ENCODE results near the gene DHH. TPM values are rescaled to one million over a fixed set of nuclear protein-coding genes. Genes with fewer than 3 reads are reported as not detected.
A peak's percentile ranks its signal among the peaks of the same experiment; 100 is the strongest.

The DHH gene
- total and polyA plus RNA-seq, 10 of the 15 experiments (the other 5 are each of a cell fraction or from before 2014, with no cell fraction given), result 0.01 TPM; not detected in 9

DNA sequence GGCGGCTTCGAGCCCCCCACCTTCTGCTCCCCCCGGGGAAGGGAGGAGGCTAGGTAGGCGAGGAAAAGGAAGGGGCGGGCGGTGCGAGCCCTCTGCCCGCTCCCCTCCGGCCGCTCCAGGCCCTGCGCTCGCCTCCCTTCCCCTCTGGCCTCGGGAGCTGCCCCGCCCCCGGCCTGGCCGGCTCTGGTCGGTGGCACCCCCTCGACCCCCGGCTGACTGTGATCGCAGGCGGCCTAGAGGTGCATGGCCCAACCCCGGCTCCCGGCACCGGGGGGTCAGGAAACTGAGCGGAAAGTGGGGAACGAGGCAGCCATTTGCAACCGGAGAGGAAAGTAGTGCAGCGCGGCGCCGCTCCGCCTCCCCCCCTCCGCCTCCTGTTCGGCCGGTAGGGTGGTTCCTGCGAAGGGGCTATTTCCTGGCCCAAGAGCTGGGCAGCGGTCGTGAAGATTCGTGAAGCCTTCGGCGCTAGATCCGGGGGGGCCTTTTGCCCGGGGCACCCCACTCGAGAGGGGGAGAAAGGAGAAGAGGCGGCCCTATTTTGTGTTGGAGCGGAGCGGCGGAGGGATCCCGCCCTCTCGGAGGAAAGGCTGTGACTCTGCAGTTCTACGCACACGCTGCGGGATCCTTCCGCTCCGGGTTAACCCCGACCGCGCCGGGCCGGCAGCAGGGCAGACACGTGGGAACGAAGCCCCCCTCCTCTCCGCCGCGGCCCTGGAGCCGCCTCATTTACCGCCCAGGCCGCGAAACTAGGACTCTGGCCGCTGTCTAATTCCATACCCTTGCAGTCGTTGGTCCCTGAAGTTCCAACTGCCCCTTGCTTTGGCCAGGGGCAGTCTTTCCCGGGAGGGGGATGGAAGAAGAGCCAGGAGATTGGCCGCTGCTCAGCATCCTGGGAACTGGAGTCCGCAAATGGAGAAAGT lies 34.1 kb downstream of the DHH start, which contains the start of gene KMT2D (continued):
- TF ChIP-seq USF1 (IDR thresholded peaks at IDR 0.05; ENCODE audit: borderline replicate concordance, extremely low read length, insufficient read depth, low read depth, low read length) (peak; percentile 74), RUNX3 (IDR thresholded peaks at IDR 0.05; ENCODE audit: low read length) (peak; percentile 88), MYC (IDR thresholded peaks at IDR 0.05; ENCODE audit: insufficient read depth, insufficient read length, insufficient replicate concordance, low read length, severe bottlenecking) (peak; percentile 98), PAX5 (IDR thresholded peaks at IDR 0.05; ENCODE audit: borderline replicate concordance, low read depth, low read length) (peak; percentile 62; the same call in 1 of the 2 replicates), ZBTB4 (CRISPR knock-in tag; IDR thresholded peaks at IDR 0.05) (no peak), IKZF2 (IDR thresholded peaks at IDR 0.05) (peak; percentile 90 to 92), NFYB (IDR thresholded peaks at IDR 0.05; ENCODE audit: insufficient read depth, low read depth, low read length) (no peak), SMAD5 (IDR thresholded peaks at IDR 0.05; ENCODE audit: low read depth) (peak; percentile 65), ATF7 (IDR thresholded peaks at IDR 0.05; ENCODE audit: low read depth) (peak; percentile 81), YBX1 (IDR thresholded peaks at IDR 0.05) (no peak), TCF3 (IDR thresholded peaks at IDR 0.05; ENCODE audit: borderline replicate concordance, insufficient read depth, low read depth, low read length) (peak; percentile 65; the same call in 1 of the 2 replicates), ZNF24 (IDR thresholded peaks at IDR 0.05) (0 out of 2 replicates have a peak, but pooled peaks have one; percentile 26)
- TF ChIP-seq, protein P1, sequence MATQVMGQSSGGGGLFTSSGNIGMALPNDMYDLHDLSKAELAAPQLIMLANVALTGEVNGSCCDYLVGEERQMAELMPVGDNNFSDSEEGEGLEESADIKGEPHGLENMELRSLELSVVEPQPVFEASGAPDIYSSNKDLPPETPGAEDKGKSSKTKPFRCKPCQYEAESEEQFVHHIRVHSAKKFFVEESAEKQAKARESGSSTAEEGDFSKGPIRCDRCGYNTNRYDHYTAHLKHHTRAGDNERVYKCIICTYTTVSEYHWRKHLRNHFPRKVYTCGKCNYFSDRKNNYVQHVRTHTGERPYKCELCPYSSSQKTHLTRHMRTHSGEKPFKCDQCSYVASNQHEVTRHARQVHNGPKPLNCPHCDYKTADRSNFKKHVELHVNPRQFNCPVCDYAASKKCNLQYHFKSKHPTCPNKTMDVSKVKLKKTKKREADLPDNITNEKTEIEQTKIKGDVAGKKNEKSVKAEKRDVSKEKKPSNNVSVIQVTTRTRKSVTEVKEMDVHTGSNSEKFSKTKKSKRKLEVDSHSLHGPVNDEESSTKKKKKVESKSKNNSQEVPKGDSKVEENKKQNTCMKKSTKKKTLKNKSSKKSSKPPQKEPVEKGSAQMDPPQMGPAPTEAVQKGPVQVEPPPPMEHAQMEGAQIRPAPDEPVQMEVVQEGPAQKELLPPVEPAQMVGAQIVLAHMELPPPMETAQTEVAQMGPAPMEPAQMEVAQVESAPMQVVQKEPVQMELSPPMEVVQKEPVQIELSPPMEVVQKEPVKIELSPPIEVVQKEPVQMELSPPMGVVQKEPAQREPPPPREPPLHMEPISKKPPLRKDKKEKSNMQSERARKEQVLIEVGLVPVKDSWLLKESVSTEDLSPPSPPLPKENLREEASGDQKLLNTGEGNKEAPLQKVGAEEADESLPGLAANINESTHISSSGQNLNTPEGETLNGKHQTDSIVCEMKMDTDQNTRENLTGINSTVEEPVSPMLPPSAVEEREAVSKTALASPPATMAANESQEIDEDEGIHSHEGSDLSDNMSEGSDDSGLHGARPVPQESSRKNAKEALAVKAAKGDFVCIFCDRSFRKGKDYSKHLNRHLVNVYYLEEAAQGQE (IDR thresholded peaks at IDR 0.05; ENCODE audit: low read depth, low read length), result no peak
- TF ChIP-seq, protein P2, sequence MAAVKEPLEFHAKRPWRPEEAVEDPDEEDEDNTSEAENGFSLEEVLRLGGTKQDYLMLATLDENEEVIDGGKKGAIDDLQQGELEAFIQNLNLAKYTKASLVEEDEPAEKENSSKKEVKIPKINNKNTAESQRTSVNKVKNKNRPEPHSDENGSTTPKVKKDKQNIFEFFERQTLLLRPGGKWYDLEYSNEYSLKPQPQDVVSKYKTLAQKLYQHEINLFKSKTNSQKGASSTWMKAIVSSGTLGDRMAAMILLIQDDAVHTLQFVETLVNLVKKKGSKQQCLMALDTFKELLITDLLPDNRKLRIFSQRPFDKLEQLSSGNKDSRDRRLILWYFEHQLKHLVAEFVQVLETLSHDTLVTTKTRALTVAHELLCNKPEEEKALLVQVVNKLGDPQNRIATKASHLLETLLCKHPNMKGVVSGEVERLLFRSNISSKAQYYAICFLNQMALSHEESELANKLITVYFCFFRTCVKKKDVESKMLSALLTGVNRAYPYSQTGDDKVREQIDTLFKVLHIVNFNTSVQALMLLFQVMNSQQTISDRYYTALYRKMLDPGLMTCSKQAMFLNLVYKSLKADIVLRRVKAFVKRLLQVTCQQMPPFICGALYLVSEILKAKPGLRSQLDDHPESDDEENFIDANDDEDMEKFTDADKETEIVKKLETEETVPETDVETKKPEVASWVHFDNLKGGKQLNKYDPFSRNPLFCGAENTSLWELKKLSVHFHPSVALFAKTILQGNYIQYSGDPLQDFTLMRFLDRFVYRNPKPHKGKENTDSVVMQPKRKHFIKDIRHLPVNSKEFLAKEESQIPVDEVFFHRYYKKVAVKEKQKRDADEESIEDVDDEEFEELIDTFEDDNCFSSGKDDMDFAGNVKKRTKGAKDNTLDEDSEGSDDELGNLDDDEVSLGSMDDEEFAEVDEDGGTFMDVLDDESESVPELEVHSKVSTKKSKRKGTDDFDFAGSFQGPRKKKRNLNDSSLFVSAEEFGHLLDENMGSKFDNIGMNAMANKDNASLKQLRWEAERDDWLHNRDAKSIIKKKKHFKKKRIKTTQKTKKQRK (IDR thresholded peaks at IDR 0.05; ENCODE audit: low read depth, low read length), result no peak
- TF ChIP-seq, protein P3, sequence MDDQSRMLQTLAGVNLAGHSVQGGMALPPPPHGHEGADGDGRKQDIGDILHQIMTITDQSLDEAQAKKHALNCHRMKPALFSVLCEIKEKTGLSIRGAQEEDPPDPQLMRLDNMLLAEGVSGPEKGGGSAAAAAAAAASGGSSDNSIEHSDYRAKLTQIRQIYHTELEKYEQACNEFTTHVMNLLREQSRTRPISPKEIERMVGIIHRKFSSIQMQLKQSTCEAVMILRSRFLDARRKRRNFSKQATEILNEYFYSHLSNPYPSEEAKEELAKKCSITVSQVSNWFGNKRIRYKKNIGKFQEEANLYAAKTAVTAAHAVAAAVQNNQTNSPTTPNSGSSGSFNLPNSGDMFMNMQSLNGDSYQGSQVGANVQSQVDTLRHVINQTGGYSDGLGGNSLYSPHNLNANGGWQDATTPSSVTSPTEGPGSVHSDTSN (IDR thresholded peaks at IDR 0.05; ENCODE audit: insufficient replicate concordance, low read depth, low read length), result peak; percentile 86
